Measurements from ENCODE around the gene KLHDC10. TPM values are rescaled to one million over a fixed set of nuclear protein-coding genes. Genes with fewer than 3 reads are reported as not detected.

The KLHDC10 gene
- total and polyA plus RNA-seq, 2 of the 13 experiments (the other 11 are each of a cell fraction or from before 2014, with no cell fraction given), result 11.9 to 21.6 TPM

DNA sequence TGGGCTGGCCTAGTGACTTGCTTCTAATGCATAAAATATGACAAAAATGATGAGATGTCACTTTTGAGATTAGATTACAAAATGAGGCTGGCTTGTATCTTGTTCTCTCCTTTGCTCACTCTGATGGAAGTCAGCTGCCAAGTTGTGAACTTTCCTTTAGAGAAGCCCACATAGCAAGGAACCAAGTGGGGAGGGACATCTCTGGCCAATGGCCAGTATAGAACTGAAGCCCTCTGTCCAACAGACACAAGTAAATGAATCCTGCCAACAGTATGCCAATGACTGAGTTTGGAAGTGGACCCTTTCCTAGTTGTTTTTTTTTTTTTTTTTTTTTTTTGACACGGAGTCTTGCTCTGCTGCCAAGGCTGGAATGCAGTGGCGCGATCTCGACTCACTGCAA, 22.5 kb upstream of the KLHDC10 start:
- WGBS (ENCODE audit: low lambda C conversion rate), result 92% methylated on average over 4 of the region's 4 CpGs
- TF ChIP-seq ZNF550 (CRISPR knock-in tag; IDR thresholded peaks at IDR 0.05; ENCODE audit: borderline replicate concordance) (no peak), MAFK (conservative IDR thresholded peaks at IDR 0.05 in 1 of 2, IDR thresholded peaks at IDR 0.05 in 1 of 2; ENCODE audit: low read length in 2 of 2) (peak in 1 of 2 experiments; percentile 16; a peak in 1 of 4 replicates), ZNF34 (CRISPR knock-in tag; IDR thresholded peaks at IDR 0.05; ENCODE audit: borderline replicate concordance) (no peak), ZNF335 (CRISPR knock-in tag; IDR thresholded peaks at IDR 0.05) (no peak), MLXIP (CRISPR knock-in tag; IDR thresholded peaks at IDR 0.05; ENCODE audit: borderline replicate concordance) (no peak), ATF7 (IDR thresholded peaks at IDR 0.05) (no peak), ATF7 (CRISPR knock-in tag; IDR thresholded peaks at IDR 0.05) (no peak)
- H4K20me1 ChIP-seq (ENCODE audit: insufficient read depth, low read length), result no peaks in the 10 kb centered on the region
- no peak for FAIRE-seq
- peaks cover 18% of the 10 kb centered on the region for H3K79me2 ChIP-seq (ENCODE audit: insufficient read depth, low read length)
- H3K27ac ChIP-seq (ENCODE audit: extremely low read length, insufficient read depth, low read length), result no peak overlapping the region
- no peak overlapping the region for H3K9ac ChIP-seq (ENCODE audit: insufficient read depth, low read depth, low read length)
- no peak overlapping the region for H3K4me2 ChIP-seq (ENCODE audit: low read depth, low read length)
- no peak for DNase-seq (ENCODE audit: low spot score)
- intact Hi-C loops (cut with micrococcal nuclease; ENCODE audit: unreplicated experiment), result no loop called here
- H3K4me1 ChIP-seq (ENCODE audit: insufficient read depth, low read length), result peaks cover 14% of the 10 kb centered on the region
- H2AFZ ChIP-seq (ENCODE audit: low read length), result no peak overlapping the region
- no peak overlapping the region for H3K4me3 ChIP-seq (replicated peaks in 1 of 3; ENCODE audit: insufficient read depth in 1 of 3, low read depth in 2 of 3, low read length in 3 of 3)
- ChIA-PET POLR2A (no interaction called here), CTCF (ENCODE audit: low intra/inter-chr PET ratio, low total read pairs) (no interaction called here)
- no peaks in the 10 kb centered on the region for H3K9me3 ChIP-seq (ENCODE audit: low read length)
- H3K27me3 ChIP-seq (ENCODE audit: control insufficient read depth in 1 of 2, insufficient read depth in 2 of 2, low read length in 2 of 2), result no peaks in the 10 kb centered on the region; a peak in 1 of 5 replicates
- ATAC-seq, result no peak
- in situ Hi-C loops (cut with HindIII; ENCODE audit: extremely low pct_ligation_motif_present, low pct_unique_long_range_greater_than_20kb), result no loop called here
- peaks cover 2 to 26% of the 10 kb centered on the region in 2 experiments; a peak in 4 of 5 replicates for H3K36me3 ChIP-seq (replicated peaks in 1 of 2; ENCODE audit: control insufficient read depth in 1 of 2, insufficient read depth in 2 of 2, low read length in 2 of 2)
- no TSS peak for BruUV-seq (replicated peaks)
